Upper lobe of left lung (tissue), 4 donors: ENCODE measurements around the gene DGCR8.

Experiments used
- CTCF ChIP-seq, 6 experiments: fragments of 450-650 bp in 4 of 6; fragments of 200-600 bp in 2 of 6; sonication (generic) in 2 of 6; IDR thresholded peaks; one replicate each; pipeline ENCODE4 v1.5.1; 2016 to 2019; ENCODE audit warnings: antibody characterized with exemption in 6 of 6
- EP300 ChIP-seq, 4 donors: sonication (generic); formaldehyde crosslinking; IDR thresholded peaks; one replicate each; pipeline ENCODE4 v1.5.1; 2017; ENCODE audit warnings: antibody characterized with exemption in 4 of 4, control low read depth in 2 of 4
- POLR2A ChIP-seq, 4 donors: fragments of 450-650 bp; IDR thresholded peaks; one replicate each; pipeline ENCODE4 v1.5.1; 2016 to 2017; ENCODE audit warnings: antibody characterized with exemption in 4 of 4, mild to moderate bottlenecking in 2 of 4
- POLR2AphosphoS5 ChIP-seq, 2 donors: sonication (generic); formaldehyde crosslinking; IDR thresholded peaks; one replicate each; pipeline ENCODE4 v1.5.1; 2017; ENCODE audit warnings: antibody characterized with exemption in 2 of 2

- TF ChIP-seq CTCF (IDR thresholded peaks at IDR 0.05) (no peak), POLR2A (IDR thresholded peaks at IDR 0.05) (no peak), EP300 (IDR thresholded peaks at IDR 0.05) (no peak), POLR2AphosphoS5 (IDR thresholded peaks at IDR 0.05) (no peak)
Measured at GRCh38 chr22:20095521-20095920, 15.5 kb downstream of the DGCR8 start.
